Left lung (tissue), 10 donors: ENCODE results near the gene MKI67. TPM values are rescaled to one million over a fixed set of nuclear protein-coding genes. Genes with fewer than 3 reads are reported as not detected.

Experiments used
- ATAC-seq: fragments of 200-7000 bp; cut with Tn5 transposase; one replicate; pipeline ENCODE4 v1.9.1; 2020; ENCODE audit warnings: moderate library complexity
- DNase-seq, 4 donors: peaks; one replicate each; pipeline ENCODE4 v3.0.0-alpha.2; 2013 to 2020
- H3K27ac ChIP-seq, 2 donors: fragments of 200-600 bp; sonication (generic) in 1 of 2; one replicate each; pipeline versions ENCODE4 v1.5.0 to v1.8.0; 2020 to 2021
- H3K27me3 ChIP-seq, 2 donors: fragments of 200-600 bp; sonication (generic) in 1 of 2; one replicate each; pipeline versions ENCODE4 v1.5.0 to v1.8.0; 2020 to 2021
- H3K36me3 ChIP-seq, 2 donors: fragments of 200-600 bp; sonication (generic) in 1 of 2; one replicate each; pipeline versions ENCODE4 v1.5.0 to v1.8.0; 2020 to 2021
- H3K4me1 ChIP-seq, 2 donors: fragments of 200-600 bp; one replicate each; pipeline ENCODE4 v1.8.0; 2021
- H3K4me3 ChIP-seq, 2 donors: fragments of 200-600 bp; sonication (generic) in 1 of 2; one replicate each; pipeline versions ENCODE4 v1.5.0 to v1.8.0; 2020 to 2021; ENCODE audit warnings: mild to moderate bottlenecking in 1 of 2
- H3K9me3 ChIP-seq, 2 donors: fragments of 200-600 bp; sonication (generic) in 1 of 2; one replicate each; pipeline versions ENCODE4 v1.5.0 to v1.8.0; 2020 to 2021
- intact Hi-C, 2 donors: fragments of 100-400 bp; cut with DNase I; formaldehyde crosslinking; loops; one replicate each; pipeline versions ENCODE4 v1.11.2 to v1.14.2; 2022
- polyA plus RNA-seq, 6 donors: library from polyadenylated mRNA; unstranded; fragments of 120-200 nt; gene quantifications; one replicate each; pipeline ENCODE4 v1.2.1, GENCODE V29; 2013; ENCODE audit not compliant: insufficient read length in 6 of 6
- total RNA-seq, 2 donors: library from RNA; stranded (reverse); fragmentation: NEBNext Ultra II Directional; extraction: Animal tissue kit (Norgen Biotek cat#: 25700); gene quantifications; one replicate each; pipeline ENCODE4 v1.2.1, GENCODE V29; 2021
- TF ChIP-seq, protein P1 (sequence below), 2 donors: fragments of 200-600 bp; sonication (generic) in 1 of 2; IDR thresholded peaks; one replicate each; pipeline versions ENCODE4 v1.5.0 to v1.8.0; 2021; ENCODE audit warnings: antibody characterized with exemption in 2 of 2
- donor health status: DM: no; HTN: yes; CAD: no.
- donor health status: DM: no; HTN: no; CAD: no.

Gene MKI67
- total and polyA plus RNA-seq, 8 donors = 6.9 to 109 (median 46.2) TPM

DNA sequence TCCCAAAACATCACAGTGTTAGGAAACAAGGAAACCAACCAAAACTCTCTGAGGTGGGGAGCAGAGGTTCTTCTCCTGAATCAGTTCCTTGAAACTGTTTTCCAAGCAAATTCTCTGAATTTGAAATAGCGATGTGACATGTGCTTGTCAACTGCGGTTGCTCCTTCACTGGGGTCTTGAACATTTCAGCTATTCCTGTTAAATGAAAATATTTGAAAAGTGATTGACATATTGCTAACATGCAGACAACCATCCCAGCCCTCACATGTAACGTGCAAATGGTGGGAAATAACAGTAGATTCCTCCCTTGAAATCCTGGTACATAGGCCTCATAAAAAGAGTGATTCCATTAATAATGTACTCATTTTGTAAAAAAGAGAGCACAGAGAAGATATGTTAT is 15.9 kb downstream of the MKI67 start:
- Histone ChIP-seq H3K36me3 (peaks cover 0 to 28% of the 10 kb centered on the region in 2 donors), H3K27me3 (no peaks in the 10 kb centered on the region), H3K4me1 (no peaks in the 10 kb centered on the region), H3K4me3 (no peak overlapping the region), H3K9me3 (no peaks in the 10 kb centered on the region), H3K27ac (no peak overlapping the region)
- intact Hi-C loops = no loop called here
- ATAC-seq (no peak), DNase-seq (no peak)
- TF ChIP-seq, protein P1, sequence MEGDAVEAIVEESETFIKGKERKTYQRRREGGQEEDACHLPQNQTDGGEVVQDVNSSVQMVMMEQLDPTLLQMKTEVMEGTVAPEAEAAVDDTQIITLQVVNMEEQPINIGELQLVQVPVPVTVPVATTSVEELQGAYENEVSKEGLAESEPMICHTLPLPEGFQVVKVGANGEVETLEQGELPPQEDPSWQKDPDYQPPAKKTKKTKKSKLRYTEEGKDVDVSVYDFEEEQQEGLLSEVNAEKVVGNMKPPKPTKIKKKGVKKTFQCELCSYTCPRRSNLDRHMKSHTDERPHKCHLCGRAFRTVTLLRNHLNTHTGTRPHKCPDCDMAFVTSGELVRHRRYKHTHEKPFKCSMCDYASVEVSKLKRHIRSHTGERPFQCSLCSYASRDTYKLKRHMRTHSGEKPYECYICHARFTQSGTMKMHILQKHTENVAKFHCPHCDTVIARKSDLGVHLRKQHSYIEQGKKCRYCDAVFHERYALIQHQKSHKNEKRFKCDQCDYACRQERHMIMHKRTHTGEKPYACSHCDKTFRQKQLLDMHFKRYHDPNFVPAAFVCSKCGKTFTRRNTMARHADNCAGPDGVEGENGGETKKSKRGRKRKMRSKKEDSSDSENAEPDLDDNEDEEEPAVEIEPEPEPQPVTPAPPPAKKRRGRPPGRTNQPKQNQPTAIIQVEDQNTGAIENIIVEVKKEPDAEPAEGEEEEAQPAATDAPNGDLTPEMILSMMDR (IDR thresholded peaks at IDR 0.05) = no peak

DNA sequence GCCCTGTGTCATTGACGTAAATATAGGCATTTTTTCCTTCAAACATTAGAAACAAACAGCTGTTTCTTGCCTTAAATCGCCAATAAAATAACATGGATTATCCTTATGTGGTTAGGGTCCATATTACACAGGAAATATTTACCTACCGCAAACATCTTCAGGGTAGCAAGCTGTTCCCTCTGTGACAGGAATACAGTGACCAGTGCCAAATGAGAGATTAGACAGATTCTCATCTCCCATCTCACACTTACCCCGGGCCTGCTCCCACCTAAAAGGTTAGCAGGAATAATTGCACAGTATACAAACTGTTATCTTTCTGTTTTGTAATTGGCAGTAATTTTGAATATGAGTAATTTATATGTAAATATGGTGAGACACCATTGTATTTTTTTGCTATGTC is 16.5 kb downstream of the MKI67 start:
- no peaks in the 10 kb centered on the region for H3K9me3 ChIP-seq
- ATAC-seq = no peak
- H3K4me1 ChIP-seq = no peaks in the 10 kb centered on the region
- peaks cover 0 to 32% of the 10 kb centered on the region in 2 donors for H3K36me3 ChIP-seq
- TF ChIP-seq, protein P1 (IDR thresholded peaks at IDR 0.05) = no peak
- intact Hi-C loops = no loop called here
- no peak overlapping the region for H3K27ac ChIP-seq
- DNase-seq = no peak
- H3K27me3 ChIP-seq = no peaks in the 10 kb centered on the region
- H3K4me3 ChIP-seq = no peak overlapping the region

DNA sequence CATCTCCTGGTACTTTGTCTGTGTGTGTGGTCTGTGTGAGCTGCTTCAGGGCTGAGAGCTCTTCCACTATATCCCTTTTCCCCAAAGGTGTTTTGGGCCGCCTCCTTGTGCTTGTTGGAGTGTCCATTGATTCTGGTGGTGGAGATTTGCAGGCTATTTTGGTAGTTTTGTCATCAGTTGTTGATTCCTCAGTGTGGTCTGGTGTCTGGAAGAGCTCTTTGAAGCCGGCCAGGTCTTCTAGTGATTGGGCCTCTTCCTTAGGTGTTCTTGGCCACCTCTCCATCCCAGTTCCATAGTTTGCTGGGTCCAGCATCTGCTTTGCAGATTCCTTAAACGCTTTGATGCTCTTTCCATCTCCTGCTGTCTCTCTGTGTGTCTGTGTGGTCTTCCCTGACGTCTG is 20.8 kb downstream of the MKI67 start:
- no peak for ATAC-seq
- no peak overlapping the region for H3K27ac ChIP-seq
- intact Hi-C loops = no loop called here
- H3K4me3 ChIP-seq = no peak overlapping the region
- DNase-seq = no peak
- TF ChIP-seq, protein P1 (IDR thresholded peaks at IDR 0.05) = no peak
- peaks cover 0 to 5% of the 10 kb centered on the region in 2 donors for H3K4me1 ChIP-seq
- no peaks in the 10 kb centered on the region for H3K9me3 ChIP-seq
- H3K27me3 ChIP-seq = no peaks in the 10 kb centered on the region
- peaks cover 0 to 24% of the 10 kb centered on the region in 2 donors for H3K36me3 ChIP-seq

DNA sequence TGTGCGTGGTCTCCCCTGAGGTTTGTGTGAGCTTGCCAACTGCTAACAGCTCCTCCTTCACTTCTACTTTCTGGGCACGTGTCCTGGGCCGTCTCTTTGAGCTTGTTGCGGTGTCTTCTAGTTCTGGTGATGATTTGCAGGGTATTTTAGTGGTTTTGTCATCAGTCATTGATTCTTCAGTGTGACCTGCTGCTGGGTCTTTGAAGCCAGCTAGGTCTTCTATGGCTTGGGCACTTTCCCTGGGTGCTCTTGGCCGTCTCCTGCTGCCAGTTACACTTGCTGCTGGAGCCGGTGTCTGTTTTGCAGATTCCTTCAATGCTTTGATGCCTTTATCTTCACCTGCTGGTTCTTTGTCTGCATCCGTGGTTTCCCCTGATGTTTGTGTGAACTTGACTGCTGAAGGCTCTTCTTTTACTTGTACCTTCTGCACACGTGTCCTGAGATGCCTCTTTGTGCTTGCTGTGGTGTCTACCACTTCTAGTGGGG is 23.0 kb downstream of the MKI67 start:
- TF ChIP-seq, protein P1 (IDR thresholded peaks at IDR 0.05) = no peak
- intact Hi-C loops = no loop called here
- peaks cover 0 to 5% of the 10 kb centered on the region in 2 donors for H3K4me1 ChIP-seq
- no peaks in the 10 kb centered on the region for H3K27me3 ChIP-seq
- H3K27ac ChIP-seq = no peak overlapping the region
- no peaks in the 10 kb centered on the region for H3K9me3 ChIP-seq
- peaks cover 0 to 24% of the 10 kb centered on the region in 2 donors for H3K36me3 ChIP-seq
- ATAC-seq (no peak), DNase-seq (no peak)
- no peak overlapping the region for H3K4me3 ChIP-seq

DNA sequence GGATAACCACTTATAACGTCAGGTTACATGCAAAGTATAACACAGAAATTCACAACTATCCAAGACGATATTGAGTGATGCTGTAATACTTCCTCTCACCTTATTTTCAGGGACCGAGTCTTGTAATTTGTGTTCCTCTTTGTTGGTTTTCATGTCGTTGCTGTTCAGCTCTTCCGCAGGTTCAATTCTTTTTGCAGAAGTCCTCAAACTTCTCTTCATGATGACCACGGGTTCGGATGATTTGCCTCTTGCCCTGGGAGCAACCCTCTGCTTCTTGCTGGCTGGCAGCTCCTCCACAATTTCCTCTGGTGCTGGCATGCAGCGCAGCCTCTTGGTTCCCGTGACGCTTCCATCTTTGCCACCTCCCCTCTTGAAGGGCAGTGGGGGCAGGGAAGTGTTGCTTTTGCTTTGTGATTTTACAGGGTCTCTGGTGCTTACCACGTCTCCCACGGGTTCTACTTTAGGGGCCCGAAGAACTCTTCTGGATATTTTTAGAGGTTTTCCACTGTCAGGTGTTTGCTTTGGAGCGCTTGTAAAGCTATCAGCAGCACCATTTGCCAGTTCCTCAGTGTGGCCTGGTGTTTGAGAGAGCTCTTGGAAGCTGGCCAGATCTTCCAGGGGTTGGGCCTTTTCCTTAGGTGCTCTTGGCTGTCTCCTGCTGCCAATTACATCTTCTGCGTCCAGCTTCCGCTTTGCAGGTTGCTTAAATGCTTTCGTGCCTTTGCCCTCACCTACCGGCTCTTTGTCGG is 23.6 kb downstream of the MKI67 start:
- peak in 1 of 4 donors; percentile 73 for DNase-seq
- H3K4me1 ChIP-seq = peaks cover 0 to 5% of the 10 kb centered on the region in 2 donors
- H3K36me3 ChIP-seq = peaks cover 0 to 18% of the 10 kb centered on the region in 2 donors
- TF ChIP-seq, protein P1 (IDR thresholded peaks at IDR 0.05) = no peak
- no peaks in the 10 kb centered on the region for H3K9me3 ChIP-seq
- no peak overlapping the region for H3K27ac ChIP-seq
- peak; percentile 94 for ATAC-seq
- H3K4me3 ChIP-seq = no peak overlapping the region
- no peaks in the 10 kb centered on the region for H3K27me3 ChIP-seq
- intact Hi-C loops = no loop called here
